K562 (cell line): Measurements from ENCODE around the gene CD36. TPM values are rescaled to one million over a fixed set of nuclear protein-coding genes. Genes with fewer than 3 reads are reported as not detected.

ENCODE experiments used
- ATAC-seq: fragments of 200-7000 bp; cut with Tn5 transposase; 3 replicates; pipeline ENCODE4 v1.9.1; 2020; ENCODE audit warnings: moderate library complexity
- BruUV-seq: library from RNA; stranded (reverse); fragments of 400-500 nt; replicated peaks from 2 replicates; lab custom pipeline; 2021; lab: Mats Ljungman, UMichigan
- CTCF ChIA-PET: fragments of 300-600 bp; formaldehyde crosslinking; extraction: SDS; loops from one replicate; lab custom pipeline; 2021; ENCODE audit warnings: low intra/inter-chr PET ratio; lab: Yijun Ruan, JAX
- POLR2A ChIA-PET: fragments of 300-600, 350-650 bp; sonication (Branson Sonifier 250); formaldehyde crosslinking; extraction: SDS; loops from one replicate; lab custom pipeline; 2021; ENCODE audit warnings: antibody characterized with exemption, inconsistent platforms; lab: Yijun Ruan, JAX
- DNase-seq, 4 experiments: peaks; one replicate each; pipeline versions ENCODE4 v3.0.0 to v3.0.0-alpha.2; 2011 to 2018; ENCODE audit warnings: low spot score in 3 of 4, mixed read lengths in 3 of 4; ENCODE audit errors: extremely low read depth in 1 of 4
- FAIRE-seq: peaks from 2 replicates; lab custom pipeline; 2011; peaks lifted over from hg19 to GRCh38; lab: Jason Lieb, UNC
- H2AFZ ChIP-seq: 2 replicates; pipeline ENCODE4 v1.6.0; 2011; ENCODE audit warnings: low read depth, low read length, control low read depth, inconsistent platforms
- H3K27ac ChIP-seq: fragments of 200-600 bp; 3 replicates; pipeline ENCODE4 v1.8.0; 2011; ENCODE audit warnings: low read depth, mild to moderate bottlenecking, control low read depth, inconsistent platforms, low read length, moderate library complexity, mixed read lengths; ENCODE audit errors: extremely low read depth
- H3K27me3 ChIP-seq, 2 experiments: fragments of 300-600 bp in 1 of 2; 2 replicates in 1 of 2; 3 replicates in 1 of 2; pipeline versions ENCODE4 v1.6.0 to v1.8.0; 2011; ENCODE audit warnings: inconsistent platforms in 2 of 2, low read length in 2 of 2, mild to moderate bottlenecking in 1 of 2, mixed read lengths in 1 of 2, moderate library complexity in 1 of 2; ENCODE audit not compliant: control insufficient read depth in 2 of 2, insufficient read depth in 2 of 2
- H3K36me3 ChIP-seq: fragments of 300-600 bp; 3 replicates; pipeline ENCODE4 v1.8.0; 2011; ENCODE audit warnings: mild to moderate bottlenecking, low read length, inconsistent platforms; ENCODE audit not compliant: control insufficient read depth, insufficient read depth
- H3K4me1 ChIP-seq, 2 experiments: fragments of 200-600 bp in 1 of 2; replicated peaks in 1 of 2; 2 replicates in 1 of 2; 3 replicates in 1 of 2; pipeline versions ENCODE4 v1.5.1 to v1.8.0; 2011; ENCODE audit warnings: inconsistent platforms in 2 of 2, low read length in 2 of 2, mild to moderate bottlenecking in 1 of 2, mixed read lengths in 1 of 2, moderate library complexity in 1 of 2; ENCODE audit not compliant: control insufficient read depth in 2 of 2, insufficient read depth in 2 of 2
- H3K4me2 ChIP-seq: 2 replicates; pipeline ENCODE4 v1.6.1; 2011; ENCODE audit warnings: low read length, control low read depth, inconsistent platforms, mixed read lengths; ENCODE audit not compliant: insufficient read depth
- H3K4me3 ChIP-seq: fragments of 200-600 bp; sonication (generic), shearing (Covaris generic); 2 replicates; pipeline ENCODE4 v1.5.1; 2016; ENCODE audit warnings: control low read depth, inconsistent platforms
- H3K79me2 ChIP-seq: fragments of 200-600 bp; 3 replicates; pipeline ENCODE4 v1.8.0; 2011; ENCODE audit warnings: low read length, inconsistent platforms; ENCODE audit not compliant: control insufficient read depth, insufficient read depth
- H3K9ac ChIP-seq, 2 experiments: 2 replicates each; pipeline versions ENCODE4 v1.6.0 to v1.6.1; 2011; ENCODE audit warnings: low read depth in 2 of 2, low read length in 2 of 2, control low read depth in 1 of 2, inconsistent platforms in 1 of 2, mild to moderate bottlenecking in 1 of 2, mixed read lengths in 1 of 2; ENCODE audit not compliant: insufficient read depth in 1 of 2
- H3K9me1 ChIP-seq: one replicate; pipeline ENCODE4 v1.6.0; 2011; ENCODE audit warnings: inconsistent platforms, mild to moderate bottlenecking, low read length, moderate library complexity; ENCODE audit not compliant: control insufficient read depth, insufficient read depth
- H3K9me3 ChIP-seq: replicated peaks from 2 replicates; pipeline ENCODE4 v1.5.1; 2011; ENCODE audit warnings: low read depth, low read length, inconsistent platforms; ENCODE audit not compliant: control insufficient read depth, insufficient read depth
- H4K20me1 ChIP-seq: replicated peaks from 2 replicates; pipeline ENCODE4 v1.6.1; 2011; ENCODE audit warnings: low read length, inconsistent platforms, mixed read lengths; ENCODE audit not compliant: control insufficient read depth, insufficient read depth
- BMI1 ChIP-seq: fragments of 150-350 bp; IDR thresholded peaks from 2 replicates; pipeline ENCODE4 v1.6.1; 2014; ENCODE audit warnings: low read length
- ETV6 ChIP-seq, 3 experiments: fragments of 150-350 bp in 1 of 3; sonication (generic) in 1 of 3; formaldehyde crosslinking in 1 of 3; IDR thresholded peaks; 2 replicates each; pipeline versions ENCODE4 v1.6.1 to v1.8.0; 2014 to 2022; ENCODE audit warnings: borderline replicate concordance in 2 of 3, low read depth in 2 of 3, antibody characterized with exemption in 1 of 3, low read length in 1 of 3, mild to moderate bottlenecking in 1 of 3, missing genetic modification reagents in 1 of 3
- HNRNPK ChIP-seq: fragments of 200-400 bp; formaldehyde crosslinking; IDR thresholded peaks from one replicate; pipeline ENCODE4 v1.6.1; 2018; ENCODE audit warnings: mild to moderate bottlenecking, low read depth, low read length; ENCODE audit not compliant: poor library complexity, severe bottlenecking
- KDM1A ChIP-seq, 2 experiments: fragments of 450-650 bp; IDR thresholded peaks; 2 replicates each; pipeline ENCODE4 v1.6.1; 2016; ENCODE audit warnings: mild to moderate bottlenecking in 2 of 2
- NFIC ChIP-seq: fragments of 450-650 bp; IDR thresholded peaks from 2 replicates; pipeline ENCODE4 v1.6.1; 2017; ENCODE audit warnings: mild to moderate bottlenecking, inconsistent platforms
- NFXL1 ChIP-seq: fragments of 450-650 bp; formaldehyde crosslinking; IDR thresholded peaks from 2 replicates; pipeline ENCODE4 v1.4.0; 2021; ENCODE audit warnings: mild to moderate bottlenecking
- TCF3 ChIP-seq: sonication (generic); formaldehyde crosslinking; IDR thresholded peaks from 2 replicates; pipeline ENCODE4 v1.4.0; 2020; ENCODE audit warnings: mild to moderate bottlenecking, missing genetic modification reagents
- ZNF79 ChIP-seq: fragments of 250-450 bp; sonication (Bioruptor Pico); IDR thresholded peaks from 2 replicates; pipeline ENCODE4 v1.4.0; 2020; ENCODE audit warnings: low read depth, mild to moderate bottlenecking, moderate library complexity
- WGBS: fragments of 100-300 bp; shearing (Covaris generic); methylation state at CpG from one replicate; pipeline ENCODE4 v1.1.6; 2016; ENCODE audit warnings: low coverage, mixed read lengths; ENCODE audit not compliant: insufficient coverage; ENCODE audit errors: missing lambda C conversion rate; 5-methylcytosine and 5-hydroxymethylcytosine counted together
- in situ Hi-C: fragments of 300-500 bp; cut with MboI; formaldehyde crosslinking; loops from 4 replicates; pipeline ENCODE4 v1.15.0; 2018; ENCODE audit warnings: inconsistent platforms, mixed read lengths
- intact Hi-C: fragments of 100-400 bp; cut with micrococcal nuclease; formaldehyde crosslinking; loops from 2 replicates; pipeline ENCODE4 v1.14.2; 2022
- polyA plus RNA-seq, 8 experiments: library from polyadenylated mRNA; depleted of rRNA in 4 of 8; stranded (reverse) in 5 of 8; unstranded in 3 of 8; fragments of >200 nt; fragmentation: Nextera tagmentation in 2 of 8; fragmentation: Illumina TruSeq in 1 of 8; extraction: Ambion mirVana in 2 of 8; extraction: Trizol in 1 of 8; gene quantifications; 2 replicates each; pipeline versions ENCODE4 v1.2.1 to v1.2.3, GENCODE V29; 2011 to 2014; ENCODE audit warnings: inconsistent platforms in 1 of 8, missing spikeins in 1 of 8
- total RNA-seq, 7 experiments: library from RNA; depleted of rRNA in 6 of 7; stranded (reverse); fragments of >200 nt in 6 of 7; fragmentation: Illumina TruSeq in 2 of 7; extraction: Trizol in 2 of 7; gene quantifications; 2 replicates each; pipeline versions ENCODE4 v1.2.1 to v1.2.3, GENCODE V29; 2011 to 2021; ENCODE audit warnings: low replicate concordance in 1 of 7
- TF ChIP-seq, protein P1 (sequence below): sonication (generic); IDR thresholded peaks from 2 replicates; pipeline ENCODE4 v1.6.1; 2016

The CD36 gene
- total and polyA plus RNA-seq, 9 of the 15 experiments (the other 6 are each of a cell fraction or from before 2014, with no cell fraction given), result 0.09 to 4.0 (median 0.42) TPM

DNA sequence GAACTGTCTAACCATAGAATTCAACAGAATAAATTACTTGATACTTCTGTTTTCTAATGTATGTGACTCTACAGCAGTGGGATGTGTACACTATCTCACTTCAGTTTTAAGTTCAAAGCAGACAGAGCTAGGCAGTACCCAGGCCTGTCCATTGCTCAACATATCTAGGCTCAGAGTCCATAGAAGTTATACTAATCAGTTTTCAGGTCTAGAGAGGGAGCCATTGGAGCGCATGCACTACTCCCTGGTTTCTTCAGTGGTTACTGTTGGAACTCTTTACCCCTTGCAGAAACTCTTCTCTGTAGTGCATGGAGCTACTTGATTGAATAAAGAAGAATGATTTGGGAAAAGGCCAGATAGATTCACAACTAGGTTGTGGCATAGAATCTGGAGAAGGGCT is 4.4 kb downstream of the CD36 start (continued):
- TF ChIP-seq ZNF79 (CRISPR knock-in tag), result no peak
- TF ChIP-seq, protein P1, sequence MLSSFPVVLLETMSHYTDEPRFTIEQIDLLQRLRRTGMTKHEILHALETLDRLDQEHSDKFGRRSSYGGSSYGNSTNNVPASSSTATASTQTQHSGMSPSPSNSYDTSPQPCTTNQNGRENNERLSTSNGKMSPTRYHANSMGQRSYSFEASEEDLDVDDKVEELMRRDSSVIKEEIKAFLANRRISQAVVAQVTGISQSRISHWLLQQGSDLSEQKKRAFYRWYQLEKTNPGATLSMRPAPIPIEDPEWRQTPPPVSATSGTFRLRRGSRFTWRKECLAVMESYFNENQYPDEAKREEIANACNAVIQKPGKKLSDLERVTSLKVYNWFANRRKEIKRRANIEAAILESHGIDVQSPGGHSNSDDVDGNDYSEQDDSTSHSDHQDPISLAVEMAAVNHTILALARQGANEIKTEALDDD, result no peak
- no peak for TF ChIP-seq KDM1A (IDR thresholded peaks at IDR 0.05)
- TF ChIP-seq NFIC, result no peak
- TF ChIP-seq TCF3 (CRISPR knock-in tag), result no peak

- TF ChIP-seq BMI1 (no peak), ETV6 (IDR thresholded peaks at IDR 0.05; ENCODE audit: borderline replicate concordance in 1 of 2, low read depth in 2 of 2, low read length in 1 of 2) (no peak), ETV6 (CRISPR knock-in tag; IDR thresholded peaks at IDR 0.05; ENCODE audit: borderline replicate concordance) (no peak), NFXL1 (CRISPR knock-in tag) (no peak), HNRNPK (no peak)
- in situ Hi-C loops (no loop called here), intact Hi-C loops (no loop called here)
- H3K4me1 ChIP-seq, result no peaks in the 10 kb centered on the region
- H3K27me3 ChIP-seq, result no peaks in the 10 kb centered on the region
- POLR2A ChIA-PET, result no interaction called here
- no peak overlapping the region for H3K4me3 ChIP-seq
- no peaks in the 10 kb centered on the region for H4K20me1 ChIP-seq
- H2AFZ ChIP-seq, result no peak overlapping the region
- no peak for FAIRE-seq
- no peaks in the 10 kb centered on the region for H3K9me1 ChIP-seq
- no peak overlapping the region for H3K27ac ChIP-seq
- H3K9ac ChIP-seq, result no peak overlapping the region
- no peaks in the 10 kb centered on the region for H3K36me3 ChIP-seq
- CTCF ChIA-PET, result no interaction called here
- BruUV-seq, result no TSS peak
- no peaks in the 10 kb centered on the region for H3K79me2 ChIP-seq
- WGBS, result 2% methylated on average over 5 of the region's 5 CpGs
- no peak for DNase-seq
- H3K4me2 ChIP-seq, result no peak overlapping the region
- no peak for ATAC-seq
- H3K9me3 ChIP-seq, result no peaks in the 10 kb centered on the region
Measured at GRCh38 chr7:80643336-80643915, 5.0 kb downstream of the CD36 start.
